BJ (cell line): Measurements from ENCODE around the gene ENTPD8. TPM values are rescaled to one million over a fixed set of nuclear protein-coding genes. Genes with fewer than 3 reads are reported as not detected.

Experiments
- CTCF ChIA-PET: fragments of 350-600 bp; formaldehyde crosslinking; extraction: SDS; loops from one replicate; lab custom pipeline; 2021; ENCODE audit warnings: antibody characterized with exemption, inconsistent platforms; lab: Yijun Ruan, JAX
- POLR2A ChIA-PET: fragments of 300-600 bp; sonication (Branson Sonifier 250); formaldehyde crosslinking; extraction: SDS; loops from one replicate; lab custom pipeline; 2021; ENCODE audit warnings: antibody characterized with exemption; lab: Charles Lee
- DNase-seq: peaks from one replicate; pipeline ENCODE4 v3.0.0-alpha.2; 2011; ENCODE audit warnings: low read depth
- H3K27me3 ChIP-seq: 2 replicates; pipeline ENCODE4 v1.6.0; 2011; ENCODE audit warnings: low read length; ENCODE audit not compliant: control insufficient read depth, insufficient read depth
- H3K36me3 ChIP-seq: 2 replicates; pipeline ENCODE4 v1.5.1; 2011; ENCODE audit warnings: low read length; ENCODE audit not compliant: control insufficient read depth, insufficient read depth
- H3K4me3 ChIP-seq: 2 replicates; pipeline ENCODE4 v1.5.1; 2011; ENCODE audit warnings: low read depth, mild to moderate bottlenecking, control low read depth, low read length
- polyA plus RNA-seq: library from polyadenylated mRNA; depleted of rRNA; stranded (reverse); fragments of >200 nt; gene quantifications from 2 replicates; pipeline ENCODE4 v1.2.3, GENCODE V29; 2011
- TF ChIP-seq, protein P1 (sequence below): IDR thresholded peaks from 2 replicates; pipeline ENCODE4 v1.5.1; 2011; ENCODE audit warnings: low read depth, mild to moderate bottlenecking, control low read depth, inconsistent platforms, low read length, moderate library complexity; ENCODE audit not compliant: insufficient read depth

Gene ENTPD8
- polyA plus RNA-seq, 1 experiment: not detected

DNA sequence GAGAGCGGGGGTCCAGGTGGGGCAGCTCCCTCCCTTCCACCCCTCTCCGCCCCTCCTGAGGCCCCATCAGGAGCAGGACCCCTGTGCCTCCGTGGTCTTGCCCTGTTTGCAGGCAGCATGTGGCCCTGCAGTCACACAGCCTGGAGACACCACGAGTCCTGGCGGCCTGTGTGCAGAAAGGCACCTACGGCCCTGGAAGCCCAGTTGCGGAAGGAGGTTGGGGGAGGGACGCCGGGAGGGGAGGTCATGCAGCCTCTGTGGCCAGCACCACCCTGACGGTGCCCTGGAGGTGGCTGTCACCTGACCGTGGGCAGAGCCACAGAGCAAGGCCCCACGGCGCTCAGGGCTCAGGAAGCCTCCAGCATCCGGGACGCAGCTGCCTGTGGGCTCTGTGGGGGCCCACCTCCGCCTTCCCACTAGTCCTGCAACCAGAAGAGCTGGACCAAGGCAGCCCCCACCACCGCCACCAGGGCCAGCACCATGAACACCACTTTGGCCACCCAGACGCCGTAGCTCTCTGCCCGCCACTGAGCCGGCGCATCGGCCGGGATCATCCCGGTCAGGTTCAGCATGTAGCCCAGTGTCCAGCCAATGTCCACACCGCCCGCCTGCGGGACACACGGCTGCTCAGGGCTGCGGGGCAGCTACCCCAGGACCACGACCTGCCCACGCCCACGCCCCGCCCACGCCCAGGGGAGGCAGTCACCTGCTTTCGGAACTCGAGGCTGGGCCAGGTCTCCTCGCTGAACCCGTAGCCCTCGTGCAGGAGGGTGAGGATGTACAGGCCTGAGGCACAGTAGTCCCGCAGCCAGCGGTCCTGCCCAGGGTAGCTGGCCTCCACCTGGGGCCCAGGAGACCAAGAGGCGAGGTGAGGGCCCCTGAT, 6.4 kb downstream of the ENTPD8 start:
- no peaks in the 10 kb centered on the region for H3K36me3 ChIP-seq
- no peaks in the 10 kb centered on the region for H3K27me3 ChIP-seq
- ChIA-PET POLR2A (no interaction called here), CTCF (interaction anchor here (1.1 to 2.3 kb wide), 4 partner anchors 9 to 147 kb away, joined by 3 to 12 read pairs (median 5); partner anchors contain the start of genes EXD3 and NOXA1)
- TF ChIP-seq, protein P1, sequence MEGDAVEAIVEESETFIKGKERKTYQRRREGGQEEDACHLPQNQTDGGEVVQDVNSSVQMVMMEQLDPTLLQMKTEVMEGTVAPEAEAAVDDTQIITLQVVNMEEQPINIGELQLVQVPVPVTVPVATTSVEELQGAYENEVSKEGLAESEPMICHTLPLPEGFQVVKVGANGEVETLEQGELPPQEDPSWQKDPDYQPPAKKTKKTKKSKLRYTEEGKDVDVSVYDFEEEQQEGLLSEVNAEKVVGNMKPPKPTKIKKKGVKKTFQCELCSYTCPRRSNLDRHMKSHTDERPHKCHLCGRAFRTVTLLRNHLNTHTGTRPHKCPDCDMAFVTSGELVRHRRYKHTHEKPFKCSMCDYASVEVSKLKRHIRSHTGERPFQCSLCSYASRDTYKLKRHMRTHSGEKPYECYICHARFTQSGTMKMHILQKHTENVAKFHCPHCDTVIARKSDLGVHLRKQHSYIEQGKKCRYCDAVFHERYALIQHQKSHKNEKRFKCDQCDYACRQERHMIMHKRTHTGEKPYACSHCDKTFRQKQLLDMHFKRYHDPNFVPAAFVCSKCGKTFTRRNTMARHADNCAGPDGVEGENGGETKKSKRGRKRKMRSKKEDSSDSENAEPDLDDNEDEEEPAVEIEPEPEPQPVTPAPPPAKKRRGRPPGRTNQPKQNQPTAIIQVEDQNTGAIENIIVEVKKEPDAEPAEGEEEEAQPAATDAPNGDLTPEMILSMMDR: no peak
- DNase-seq: no peak
- H3K4me3 ChIP-seq: no peak overlapping the region

DNA sequence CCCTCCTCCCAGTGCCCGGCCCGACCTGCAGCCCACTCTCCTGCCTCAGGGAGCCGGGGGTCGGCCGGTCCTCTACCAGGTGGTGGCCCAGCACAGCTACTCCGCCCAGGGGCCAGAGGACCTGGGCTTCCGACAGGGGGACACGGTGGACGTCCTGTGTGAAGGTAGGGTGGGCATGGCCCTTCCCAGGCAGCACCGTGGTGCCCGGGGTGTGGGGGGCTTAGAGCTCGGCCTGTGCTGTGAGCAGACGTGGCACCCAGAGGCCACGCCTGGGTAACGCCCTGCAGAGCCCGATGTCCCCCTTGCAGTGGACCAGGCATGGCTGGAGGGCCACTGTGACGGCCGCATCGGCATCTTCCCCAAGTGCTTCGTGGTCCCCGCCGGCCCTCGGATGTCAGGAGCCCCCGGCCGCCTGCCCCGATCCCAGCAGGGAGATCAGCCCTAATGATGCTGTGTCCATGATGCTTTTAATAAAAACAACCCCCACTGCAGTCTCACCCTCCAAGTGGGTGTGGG, 7.2 kb downstream of the ENTPD8 start:
- H3K4me3 ChIP-seq: no peak overlapping the region
- DNase-seq: no peak
- H3K27me3 ChIP-seq: no peaks in the 10 kb centered on the region
- H3K36me3 ChIP-seq: no peaks in the 10 kb centered on the region
- TF ChIP-seq, protein P1: no peak
- POLR2A ChIA-PET: no interaction called here
- CTCF ChIA-PET: interaction anchor here (1.1 to 2.3 kb wide), 3 partner anchors 10 to 146 kb away, joined by 3 to 12 read pairs (median 7); partner anchors contain the start of genes EXD3 and NOXA1

- ChIA-PET POLR2A (no interaction called here), CTCF (interaction anchor here (1.1 to 2.3 kb wide), 3 partner anchors 10 to 146 kb away, joined by 3 to 12 read pairs (median 7); partner anchors contain the start of genes EXD3 and NOXA1)
- TF ChIP-seq, protein P1: no peak
- no peak for DNase-seq
- H3K4me3 ChIP-seq: no peak overlapping the region
- no peaks in the 10 kb centered on the region for H3K36me3 ChIP-seq
- H3K27me3 ChIP-seq: no peaks in the 10 kb centered on the region
Measured at GRCh38 chr9:137433349-137433915, 7.7 kb downstream of the ENTPD8 start.

DNA sequence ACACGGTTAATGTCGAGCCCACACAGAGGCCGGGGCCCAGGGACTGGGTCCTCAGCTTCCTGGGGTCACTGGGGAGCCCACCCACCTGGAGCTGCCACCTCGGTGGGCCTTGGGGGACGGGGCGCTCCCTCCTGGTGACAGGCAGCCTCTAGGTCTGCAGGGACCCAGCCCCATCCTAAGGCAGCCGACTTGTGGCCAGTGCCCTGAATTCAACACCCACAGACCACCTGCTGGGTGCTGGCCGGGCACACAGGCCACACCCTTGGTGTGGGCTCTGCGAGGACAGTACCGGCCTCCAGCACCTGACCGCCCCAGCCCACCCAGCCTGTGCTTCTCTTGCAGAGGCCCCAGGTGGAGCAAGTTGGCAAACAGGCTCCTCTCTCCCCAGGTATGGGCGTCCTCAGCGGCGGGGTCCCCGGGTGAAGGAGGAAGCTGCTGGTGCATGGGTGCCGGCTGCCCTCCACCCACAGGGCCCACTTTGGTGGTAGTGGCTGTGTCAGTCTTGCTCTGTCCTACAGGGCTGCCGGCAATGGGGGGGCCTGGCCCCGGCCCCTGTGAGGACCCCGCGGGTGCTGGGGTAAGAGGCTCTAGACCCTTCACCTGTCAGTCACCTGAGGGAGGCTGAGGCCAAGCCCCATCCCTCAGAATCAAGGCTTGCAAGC, 8.3 kb downstream of the ENTPD8 start:
- POLR2A ChIA-PET: no interaction called here
- H3K27me3 ChIP-seq: no peaks in the 10 kb centered on the region
- H3K4me3 ChIP-seq: no peak overlapping the region
- no peak for DNase-seq
- TF ChIP-seq, protein P1: no peak
- CTCF ChIA-PET: interaction anchor here (1.1 to 2.3 kb wide), 3 partner anchors 9 to 178 kb away, joined by 3 to 12 read pairs (median 7); partner anchors contain the start of genes EXD3, NELFB and NOXA1
- H3K36me3 ChIP-seq: no peaks in the 10 kb centered on the region
